ENCODE data around the gene NAA11.
"Not testable (repeated sequence)": the region's sequence is repeated elsewhere in the genome, so short reads cannot be mapped to it uniquely, and the experiment has no call there.

Gene NAA11

GRCh38 chr4:79308137-79308536 is 17.7 kb downstream of the NAA11 start:
- DNase-seq = no peak

- no peak for DNase-seq
Observed at GRCh38 chr4:79306795-79307194, 19.1 kb downstream of the NAA11 start.

- DNase-seq = no peak
Observed at GRCh38 chr4:79300280-79300679, 25.6 kb downstream of the NAA11 start.

GRCh38 chr4:79298484-79298883 is 27.4 kb downstream of the NAA11 start:
- no peak for DNase-seq

- no peak for DNase-seq
Observed at GRCh38 chr4:79298027-79298426, 27.8 kb downstream of the NAA11 start.

GRCh38 chr4:79297479-79297878 is 28.4 kb downstream of the NAA11 start:
- DNase-seq = no peak

GRCh38 chr4:79296768-79297428 is 29.0 kb downstream of the NAA11 start:
- DNase-seq = no peak

- DNase-seq = no peak
Observed at GRCh38 chr4:79295086-79295485, 30.8 kb downstream of the NAA11 start.

GRCh38 chr4:79294064-79294463 is 31.8 kb downstream of the NAA11 start:
- no peak for DNase-seq

- DNase-seq = no peak
Observed at GRCh38 chr4:79292008-79292407, 33.9 kb downstream of the NAA11 start.

- DNase-seq = no peak
Observed at GRCh38 chr4:79290376-79290775, 35.5 kb downstream of the NAA11 start.

- DNase-seq = no peak
Observed at GRCh38 chr4:79288185-79288584, 37.7 kb downstream of the NAA11 start.

GRCh38 chr4:79287718-79288117 is 38.1 kb downstream of the NAA11 start:
- DNase-seq = no peak

- DNase-seq = no peak
Observed at GRCh38 chr4:79287076-79287475, 38.8 kb downstream of the NAA11 start.

- DNase-seq = no peak
Observed at GRCh38 chr4:79281566-79282359, 44.1 kb downstream of the NAA11 start.

- not testable (repeated sequence) for DNase-seq
Observed at GRCh38 chr4:79277467-79277866, 48.4 kb downstream of the NAA11 start.

GRCh38 chr4:79273915-79274314 is 51.9 kb downstream of the NAA11 start:
- DNase-seq = no peak

- DNase-seq = no peak
Observed at GRCh38 chr4:79272761-79273160, 53.1 kb downstream of the NAA11 start.

- DNase-seq = no peak
Observed at GRCh38 chr4:79272126-79272525, 53.7 kb downstream of the NAA11 start.

- no peak for DNase-seq
Observed at GRCh38 chr4:79267671-79268070, 58.2 kb downstream of the NAA11 start.
